HepG2 (cell line): Measurements from ENCODE around the gene SAPCD1. TPM values are rescaled to one million over a fixed set of nuclear protein-coding genes. Genes with fewer than 3 reads are reported as not detected.

Experiments used
- HNF1B ChIP-seq: sonication (generic); formaldehyde crosslinking; IDR thresholded peaks from 2 replicates; pipeline ENCODE4 v1.5.1; 2020; ENCODE audit warnings: mild to moderate bottlenecking, moderate library complexity, missing genetic modification reagents
- MED1 ChIP-seq: sonication (generic); formaldehyde crosslinking; IDR thresholded peaks from 2 replicates; pipeline ENCODE4 v1.4.0; 2020; ENCODE audit warnings: missing genetic modification reagents
- RFX3 ChIP-seq: IDR thresholded peaks from 2 replicates; pipeline ENCODE4 v1.6.1; 2016; ENCODE audit warnings: missing biosample characterization, missing genetic modification reagents
- THAP7 ChIP-seq: sonication (generic); formaldehyde crosslinking; IDR thresholded peaks from 2 replicates; pipeline ENCODE4 v1.8.1; 2023; ENCODE audit warnings: mild to moderate bottlenecking, missing genetic modification reagents
- ZBTB4 ChIP-seq: sonication (generic); formaldehyde crosslinking; IDR thresholded peaks from 2 replicates; pipeline ENCODE4 v1.4.0; 2020; ENCODE audit warnings: missing genetic modification reagents, mild to moderate bottlenecking, borderline replicate concordance
- ZHX2 ChIP-seq, 2 experiments: sonication (generic) in 1 of 2; formaldehyde crosslinking in 1 of 2; IDR thresholded peaks; 2 replicates each; pipeline versions ENCODE4 v1.6.1 to v1.9.0; 2014 to 2022; ENCODE audit warnings: antibody characterized with exemption in 1 of 2, borderline replicate concordance in 1 of 2, inconsistent platforms in 1 of 2, low read depth in 1 of 2, missing genetic modification reagents in 1 of 2
- ZNF24 ChIP-seq: fragments of 450-650 bp; IDR thresholded peaks from 2 replicates; pipeline ENCODE4 v1.6.1; 2017; ENCODE audit warnings: antibody characterized with exemption, mild to moderate bottlenecking
- ZNF503 ChIP-seq: sonication (generic); formaldehyde crosslinking; IDR thresholded peaks from 2 replicates; pipeline ENCODE4 v1.4.0; 2020; ENCODE audit warnings: missing genetic modification reagents
- ZNF510 ChIP-seq: sonication (generic); formaldehyde crosslinking; IDR thresholded peaks from 2 replicates; pipeline ENCODE4 v1.4.0; 2020; ENCODE audit warnings: low read depth, mild to moderate bottlenecking, missing genetic modification reagents
- ZNF552 ChIP-seq: sonication (generic); formaldehyde crosslinking; IDR thresholded peaks from 2 replicates; pipeline ENCODE4 v1.9.0; 2022; ENCODE audit warnings: missing genetic modification reagents, mild to moderate bottlenecking, borderline replicate concordance
- ZNF773 ChIP-seq: sonication (generic); formaldehyde crosslinking; IDR thresholded peaks from 2 replicates; pipeline ENCODE4 v1.4.0; 2020; ENCODE audit warnings: missing genetic modification reagents, borderline replicate concordance
- ZNF782 ChIP-seq: sonication (generic); formaldehyde crosslinking; IDR thresholded peaks from 2 replicates; pipeline ENCODE4 v1.4.0; 2020; ENCODE audit warnings: missing genetic modification reagents, mild to moderate bottlenecking, borderline replicate concordance
- ZSCAN20 ChIP-seq: sonication (generic); formaldehyde crosslinking; IDR thresholded peaks from 2 replicates; pipeline ENCODE4 v1.4.0; 2020; ENCODE audit warnings: missing genetic modification reagents, mild to moderate bottlenecking, borderline replicate concordance
- polyA plus RNA-seq, 8 experiments: library from polyadenylated mRNA; depleted of rRNA in 3 of 8; stranded (reverse) in 7 of 8; unstranded in 1 of 8; fragments of >200 nt; fragmentation: Illumina TruSeq in 4 of 8; extraction: Trizol in 4 of 8; gene quantifications; 2 replicates each; pipeline versions ENCODE4 v1.2.1 to v1.2.3, GENCODE V29; 2011 to 2016; ENCODE audit warnings: low read depth in 4 of 8, missing spikeins in 1 of 8, mixed read lengths in 1 of 8; ENCODE audit not compliant: insufficient read depth in 1 of 8
- total RNA-seq, 5 experiments: library from RNA; depleted of rRNA; stranded (reverse); fragments of >200 nt; fragmentation: Illumina TruSeq; extraction: Trizol; gene quantifications; 2 replicates each; pipeline ENCODE4 v1.2.3, GENCODE V29; 2016; ENCODE audit warnings: low read depth in 1 of 5

The SAPCD1 gene
- total and polyA plus RNA-seq, 2 of the 13 experiments (the other 11 are each of a cell fraction or from before 2014, with no cell fraction given) = 2.5 to 3.9 TPM

- TF ChIP-seq HNF1B (CRISPR knock-in tag) (0 out of 2 replicates have a peak, but pooled peaks have one; percentile 48), ZNF552 (CRISPR knock-in tag) (no peak), ZNF773 (CRISPR knock-in tag) (no peak), ZNF503 (no peak), ZHX2 (IDR thresholded peaks at IDR 0.05; ENCODE audit: low read depth) (no peak), ZHX2 (CRISPR knock-in tag; IDR thresholded peaks at IDR 0.05; ENCODE audit: borderline replicate concordance) (no peak), THAP7 (CRISPR knock-in tag) (no peak), ZBTB4 (CRISPR knock-in tag) (no peak), ZSCAN20 (CRISPR knock-in tag) (no peak), ZNF782 (CRISPR knock-in tag) (no peak), ZNF510 (CRISPR knock-in tag) (no peak), ZNF24 (no peak), MED1 (CRISPR knock-in tag) (peak; percentile 57; the same call in 1 of the 2 replicates), RFX3 (CRISPR knock-in tag) (no peak; the same call in 1 of the 2 replicates)
Measured at GRCh38 chr6:31769684-31770371, 7.4 kb downstream of the SAPCD1 start (continued).
